Left lung (tissue), 10 donors: ENCODE measurements around the gene SPNS2. TPM values are rescaled to one million over a fixed set of nuclear protein-coding genes. Genes with fewer than 3 reads are reported as not detected.
"Not testable (repeated sequence)": the region's sequence is repeated elsewhere in the genome, so short reads cannot be mapped to it uniquely, and the experiment has no call there.

ENCODE experiments used
- ATAC-seq: fragments of 200-7000 bp; cut with Tn5 transposase; one replicate; pipeline ENCODE4 v1.9.1; 2020; ENCODE audit warnings: moderate library complexity
- DNase-seq, 4 donors: peaks; one replicate each; pipeline ENCODE4 v3.0.0-alpha.2; 2013 to 2020
- H3K27ac ChIP-seq, 2 donors: fragments of 200-600 bp; sonication (generic) in 1 of 2; one replicate each; pipeline versions ENCODE4 v1.5.0 to v1.8.0; 2020 to 2021
- H3K27me3 ChIP-seq, 2 donors: fragments of 200-600 bp; sonication (generic) in 1 of 2; one replicate each; pipeline versions ENCODE4 v1.5.0 to v1.8.0; 2020 to 2021
- H3K36me3 ChIP-seq, 2 donors: fragments of 200-600 bp; sonication (generic) in 1 of 2; one replicate each; pipeline versions ENCODE4 v1.5.0 to v1.8.0; 2020 to 2021
- H3K4me1 ChIP-seq, 2 donors: fragments of 200-600 bp; one replicate each; pipeline ENCODE4 v1.8.0; 2021
- H3K4me3 ChIP-seq, 2 donors: fragments of 200-600 bp; sonication (generic) in 1 of 2; one replicate each; pipeline versions ENCODE4 v1.5.0 to v1.8.0; 2020 to 2021; ENCODE audit warnings: mild to moderate bottlenecking in 1 of 2
- H3K9me3 ChIP-seq, 2 donors: fragments of 200-600 bp; sonication (generic) in 1 of 2; one replicate each; pipeline versions ENCODE4 v1.5.0 to v1.8.0; 2020 to 2021
- intact Hi-C, 2 donors: fragments of 100-400 bp; cut with DNase I; formaldehyde crosslinking; loops; one replicate each; pipeline versions ENCODE4 v1.11.2 to v1.14.2; 2022
- polyA plus RNA-seq, 6 donors: library from polyadenylated mRNA; unstranded; fragments of 120-200 nt; gene quantifications; one replicate each; pipeline ENCODE4 v1.2.1, GENCODE V29; 2013; ENCODE audit not compliant: insufficient read length in 6 of 6
- total RNA-seq, 2 donors: library from RNA; stranded (reverse); fragmentation: NEBNext Ultra II Directional; extraction: Animal tissue kit (Norgen Biotek cat#: 25700); gene quantifications; one replicate each; pipeline ENCODE4 v1.2.1, GENCODE V29; 2021
- TF ChIP-seq, protein P1 (sequence below), 2 donors: fragments of 200-600 bp; sonication (generic) in 1 of 2; IDR thresholded peaks; one replicate each; pipeline versions ENCODE4 v1.5.0 to v1.8.0; 2021; ENCODE audit warnings: antibody characterized with exemption in 2 of 2
- donor health status: DM: no; HTN: yes; CAD: no.
- donor health status: DM: no; HTN: no; CAD: no.

The SPNS2 gene
- total and polyA plus RNA-seq, 8 donors: 19.6 to 52.4 (median 24.3) TPM

DNA sequence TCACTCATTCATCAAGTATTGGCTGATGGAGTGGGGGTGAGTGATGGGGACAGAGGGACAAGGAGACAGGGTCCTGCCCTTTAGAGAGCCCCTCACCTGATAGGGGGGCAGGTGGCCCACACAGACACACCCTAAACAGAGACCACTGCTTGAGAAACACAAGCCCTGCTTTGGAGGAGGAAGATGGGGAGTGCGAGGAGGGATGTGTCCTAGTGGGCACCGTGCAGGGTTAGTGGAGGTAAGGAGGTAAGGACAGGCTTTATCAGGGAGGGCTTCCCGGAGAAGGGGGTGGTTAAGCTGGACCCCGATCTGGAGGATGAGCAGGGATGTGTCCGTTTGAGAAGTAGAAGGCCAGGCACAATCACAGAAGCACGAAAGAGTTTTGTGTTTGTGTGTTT lies 77.5 kb downstream of the SPNS2 start:
- Histone ChIP-seq H3K4me3 (no peak overlapping the region), H3K27ac (no peak overlapping the region), H3K4me1 (no peaks in the 10 kb centered on the region), H3K36me3 (no peaks in the 10 kb centered on the region), H3K27me3 (no peaks in the 10 kb centered on the region), H3K9me3 (no peaks in the 10 kb centered on the region)
- DNase-seq (no peak), ATAC-seq (no peak)
- TF ChIP-seq, protein P1, sequence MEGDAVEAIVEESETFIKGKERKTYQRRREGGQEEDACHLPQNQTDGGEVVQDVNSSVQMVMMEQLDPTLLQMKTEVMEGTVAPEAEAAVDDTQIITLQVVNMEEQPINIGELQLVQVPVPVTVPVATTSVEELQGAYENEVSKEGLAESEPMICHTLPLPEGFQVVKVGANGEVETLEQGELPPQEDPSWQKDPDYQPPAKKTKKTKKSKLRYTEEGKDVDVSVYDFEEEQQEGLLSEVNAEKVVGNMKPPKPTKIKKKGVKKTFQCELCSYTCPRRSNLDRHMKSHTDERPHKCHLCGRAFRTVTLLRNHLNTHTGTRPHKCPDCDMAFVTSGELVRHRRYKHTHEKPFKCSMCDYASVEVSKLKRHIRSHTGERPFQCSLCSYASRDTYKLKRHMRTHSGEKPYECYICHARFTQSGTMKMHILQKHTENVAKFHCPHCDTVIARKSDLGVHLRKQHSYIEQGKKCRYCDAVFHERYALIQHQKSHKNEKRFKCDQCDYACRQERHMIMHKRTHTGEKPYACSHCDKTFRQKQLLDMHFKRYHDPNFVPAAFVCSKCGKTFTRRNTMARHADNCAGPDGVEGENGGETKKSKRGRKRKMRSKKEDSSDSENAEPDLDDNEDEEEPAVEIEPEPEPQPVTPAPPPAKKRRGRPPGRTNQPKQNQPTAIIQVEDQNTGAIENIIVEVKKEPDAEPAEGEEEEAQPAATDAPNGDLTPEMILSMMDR (IDR thresholded peaks at IDR 0.05): no peak
- intact Hi-C loops: no loop called here

DNA sequence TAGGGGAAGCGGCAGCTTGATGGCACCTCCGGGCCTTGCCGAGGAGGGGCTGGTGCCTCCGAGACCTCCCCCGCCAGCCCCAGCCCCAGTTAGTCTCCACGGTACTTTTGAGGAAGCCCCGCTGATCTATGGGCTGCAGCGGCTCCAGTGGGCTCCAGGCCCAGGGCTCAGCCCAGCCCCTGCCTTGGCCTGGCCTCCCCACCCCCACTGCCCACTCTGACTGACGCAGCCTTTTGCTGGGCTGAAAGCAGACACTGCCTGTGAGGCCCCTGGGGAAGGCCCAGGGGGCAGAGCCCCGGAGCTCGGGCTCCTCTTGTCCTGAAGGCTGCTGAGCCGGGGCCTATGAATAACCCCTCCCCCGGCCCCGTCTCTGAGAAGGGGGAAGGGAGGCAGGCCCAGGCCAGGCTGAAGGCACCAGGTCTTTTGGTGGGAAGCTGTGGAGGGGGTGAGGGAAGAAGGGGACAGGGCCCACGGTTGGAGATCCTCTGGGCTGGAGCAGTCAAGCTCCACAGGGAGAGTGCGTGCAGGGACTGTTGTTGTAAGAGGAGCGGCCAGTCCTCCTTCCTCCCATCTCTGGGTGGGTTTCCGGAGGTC lies 78.1 kb downstream of the SPNS2 start:
- Histone ChIP-seq H3K27me3 (peaks cover 0 to 4% of the 10 kb centered on the region in 2 donors), H3K9me3 (no peaks in the 10 kb centered on the region), H3K36me3 (no peaks in the 10 kb centered on the region), H3K4me3 (no peak overlapping the region), H3K4me1 (no peaks in the 10 kb centered on the region), H3K27ac (no peak overlapping the region)
- ATAC-seq (no peak), DNase-seq (peak in 1 of 4 donors; percentile 86)
- TF ChIP-seq, protein P1 (IDR thresholded peaks at IDR 0.05): no peak
- intact Hi-C loops: no loop called here

DNA sequence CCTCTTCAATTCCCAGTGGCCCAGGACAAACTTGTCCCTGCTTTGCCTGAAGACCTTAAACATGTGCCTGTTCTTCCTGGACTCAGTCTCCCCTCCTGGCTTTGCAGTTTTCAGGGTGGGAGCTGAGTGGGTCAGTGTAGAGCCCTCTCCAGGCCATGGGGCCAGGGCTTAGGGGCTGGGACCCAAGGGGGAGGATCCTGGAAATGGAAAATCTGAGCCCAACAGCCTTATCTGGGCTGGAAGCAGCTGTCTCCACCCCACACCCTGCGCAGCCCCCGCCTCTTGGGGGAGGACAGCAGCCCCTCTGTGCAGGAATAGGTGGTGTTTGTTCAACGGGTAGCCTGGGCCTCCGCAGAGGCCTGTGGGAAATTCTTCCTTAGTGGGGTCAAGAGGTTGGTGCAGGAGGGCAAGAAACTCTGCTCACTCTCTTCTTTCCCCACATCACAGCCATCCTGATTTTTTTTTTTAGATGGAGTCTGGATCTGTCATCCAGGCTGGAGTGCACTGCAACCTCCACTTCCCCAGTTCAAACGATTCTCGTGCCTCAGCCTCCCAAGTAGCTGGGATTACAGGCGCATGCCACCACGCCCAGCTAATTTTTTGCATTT lies 78.8 kb downstream of the SPNS2 start:
- ATAC-seq: no peak
- intact Hi-C loops: no loop called here
- DNase-seq: no peak
- TF ChIP-seq, protein P1 (IDR thresholded peaks at IDR 0.05): no peak
- peaks cover 0 to 11% of the 10 kb centered on the region in 2 donors for H3K27me3 ChIP-seq
- H3K4me1 ChIP-seq: no peaks in the 10 kb centered on the region
- no peak overlapping the region for H3K4me3 ChIP-seq
- no peak overlapping the region for H3K27ac ChIP-seq
- H3K9me3 ChIP-seq: no peaks in the 10 kb centered on the region
- H3K36me3 ChIP-seq: no peaks in the 10 kb centered on the region

DNA sequence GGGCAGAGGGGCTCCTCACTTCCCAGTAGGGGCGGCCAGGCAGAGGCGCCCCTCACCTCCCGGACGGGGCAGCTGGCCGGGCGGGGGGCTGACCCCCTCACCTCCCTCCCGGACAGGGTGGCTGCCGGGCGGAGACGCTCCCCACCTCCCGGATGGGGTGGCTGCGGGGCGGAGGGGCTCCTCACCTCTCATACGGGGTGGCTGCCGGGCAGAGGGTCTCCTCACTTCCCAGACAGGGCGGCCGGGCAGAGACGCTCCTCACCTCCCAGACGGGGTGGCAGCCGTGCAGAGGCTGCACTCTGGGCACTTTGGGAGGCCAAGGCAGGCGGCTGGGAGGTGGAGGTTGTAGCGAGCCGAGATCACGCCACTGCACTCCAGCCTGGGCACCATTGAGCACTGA lies 79.7 kb downstream of the SPNS2 start:
- H3K4me1 ChIP-seq, H3K36me3 ChIP-seq, DNase-seq, H3K27ac ChIP-seq, ATAC-seq, intact Hi-C loops, H3K9me3 ChIP-seq, H3K4me3 ChIP-seq: not testable (repeated sequence)
- H3K27me3 ChIP-seq: peaks cover 6 to 20% of the 10 kb centered on the region in 2 donors

DNA sequence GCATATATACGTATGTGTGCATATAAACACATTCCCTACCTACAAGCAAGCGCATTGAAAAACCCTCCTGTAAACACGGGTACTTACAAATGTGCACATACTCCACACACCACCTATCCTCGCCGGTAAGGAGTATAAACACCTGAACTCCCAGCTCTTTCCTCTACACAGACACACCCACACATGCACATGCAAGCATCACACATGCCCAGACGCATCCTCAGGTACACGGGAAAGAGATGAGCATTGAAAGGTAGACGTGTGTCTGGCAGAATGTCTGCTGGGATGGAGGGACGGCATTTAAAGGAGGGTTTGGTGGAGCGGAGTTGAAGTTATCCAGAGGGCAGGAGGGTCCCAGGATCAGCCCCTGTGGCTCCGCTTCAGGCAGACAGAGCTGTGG lies 81.0 kb downstream of the SPNS2 start:
- no peak overlapping the region for H3K4me3 ChIP-seq
- peaks cover 20 to 33% of the 10 kb centered on the region in 2 donors for H3K27me3 ChIP-seq
- intact Hi-C loops: no loop called here
- ATAC-seq: no peak
- no peaks in the 10 kb centered on the region for H3K9me3 ChIP-seq
- peaks cover 8 to 11% of the 10 kb centered on the region in 2 donors for H3K4me1 ChIP-seq
- no peak overlapping the region for H3K27ac ChIP-seq
- TF ChIP-seq, protein P1 (IDR thresholded peaks at IDR 0.05): no peak
- no peaks in the 10 kb centered on the region for H3K36me3 ChIP-seq
- no peak for DNase-seq
